Glutamatergic neuron (in vitro differentiated cells): Measurements from ENCODE around the gene CACHD1. TPM values are rescaled to one million over a fixed set of nuclear protein-coding genes. Genes with fewer than 3 reads are reported as not detected.

Source experiments
- DNase-seq: peaks from one replicate; pipeline ENCODE4 v3.0.0; 2022
- H3K27ac Mint-ChIP-seq: one replicate; pipeline ENCODE4 v1.8.0; 2020; ENCODE audit warnings: mild to moderate bottlenecking, mixed read lengths, inconsistent platforms; ENCODE audit not compliant: unreplicated experiment
- H3K27me3 Mint-ChIP-seq: one replicate; pipeline ENCODE4 v1.8.0; 2020; ENCODE audit warnings: mild to moderate bottlenecking, moderate library complexity, mixed read lengths, inconsistent platforms; ENCODE audit not compliant: unreplicated experiment
- H3K36me3 Mint-ChIP-seq: one replicate; pipeline ENCODE4 v1.8.0; 2020; ENCODE audit warnings: mild to moderate bottlenecking, mixed read lengths, inconsistent platforms; ENCODE audit not compliant: unreplicated experiment
- H3K4me1 Mint-ChIP-seq: one replicate; pipeline ENCODE4 v1.8.0; 2020; ENCODE audit warnings: mild to moderate bottlenecking, low read depth, mixed read lengths, inconsistent platforms; ENCODE audit not compliant: unreplicated experiment
- H3K4me3 Mint-ChIP-seq: one replicate; pipeline ENCODE4 v1.8.0; 2020; ENCODE audit warnings: mild to moderate bottlenecking, mixed read lengths, inconsistent platforms; ENCODE audit not compliant: unreplicated experiment
- H3K9me3 Mint-ChIP-seq: one replicate; pipeline ENCODE4 v1.8.0; 2020; ENCODE audit warnings: mild to moderate bottlenecking, moderate library complexity, mixed read lengths, inconsistent platforms; ENCODE audit not compliant: unreplicated experiment
- CTCF ChIP-seq: fragments of 200-600 bp; sonication (generic); IDR thresholded peaks from one replicate; pipeline ENCODE4 v1.5.0; 2021; ENCODE audit not compliant: partially characterized antibody, unreplicated experiment
- total RNA-seq: library from RNA; stranded (reverse); fragmentation: NEBNext Ultra II Directional; extraction: Animal tissue kit (Norgen Biotek cat#: 25700); gene quantifications from one replicate; pipeline ENCODE4 v1.2.1, GENCODE V29; 2021; ENCODE audit not compliant: unreplicated experiment

The CACHD1 gene
- total RNA-seq, 1 donor from 2014 or later: 9.4 TPM

GRCh38 chr1:64513545-64513944 is 43.6 kb downstream of the CACHD1 start:
- Mint-ChIP-seq H3K27ac (no peak overlapping the region), H3K27me3 (no peaks in the 10 kb centered on the region), H3K4me3 (no peak overlapping the region), H3K4me1 (peaks cover 23% of the 10 kb centered on the region), H3K36me3 (no peaks in the 10 kb centered on the region), H3K9me3 (no peaks in the 10 kb centered on the region)
- no peak for TF ChIP-seq CTCF
- DNase-seq: no peak

- no peaks in the 10 kb centered on the region for H3K36me3 Mint-ChIP-seq
- no peaks in the 10 kb centered on the region for H3K9me3 Mint-ChIP-seq
- no peaks in the 10 kb centered on the region for H3K27me3 Mint-ChIP-seq
- DNase-seq: no peak
- no peak for TF ChIP-seq CTCF
- H3K4me1 Mint-ChIP-seq: peaks cover 23% of the 10 kb centered on the region
- H3K4me3 Mint-ChIP-seq: no peak overlapping the region
- no peak overlapping the region for H3K27ac Mint-ChIP-seq
These were observed 44.4 kb downstream of the CACHD1 start for GRCh38 chr1:64514197-64514765.

- Mint-ChIP-seq H3K4me3 (no peak overlapping the region), H3K36me3 (no peaks in the 10 kb centered on the region), H3K27ac (no peak overlapping the region), H3K27me3 (no peaks in the 10 kb centered on the region), H3K9me3 (no peaks in the 10 kb centered on the region), H3K4me1 (peaks cover 21% of the 10 kb centered on the region)
- DNase-seq: no peak
- no peak for TF ChIP-seq CTCF
These were observed 45.5 kb downstream of the CACHD1 start for GRCh38 chr1:64515427-64515826.

- no peaks in the 10 kb centered on the region for H3K36me3 Mint-ChIP-seq
- H3K4me1 Mint-ChIP-seq: peaks cover 21% of the 10 kb centered on the region
- H3K27ac Mint-ChIP-seq: no peak overlapping the region
- DNase-seq: no peak
- no peaks in the 10 kb centered on the region for H3K27me3 Mint-ChIP-seq
- TF ChIP-seq CTCF: no peak
- H3K4me3 Mint-ChIP-seq: no peak overlapping the region
- no peaks in the 10 kb centered on the region for H3K9me3 Mint-ChIP-seq
These were observed 46.4 kb downstream of the CACHD1 start for GRCh38 chr1:64516301-64516700.

GRCh38 chr1:64516803-64517568 is 47.1 kb downstream of the CACHD1 start:
- Mint-ChIP-seq H3K4me3 (no peak overlapping the region), H3K27ac (no peak overlapping the region), H3K4me1 (peaks cover 21% of the 10 kb centered on the region), H3K36me3 (no peaks in the 10 kb centered on the region), H3K9me3 (no peaks in the 10 kb centered on the region), H3K27me3 (no peaks in the 10 kb centered on the region)
- TF ChIP-seq CTCF: no peak
- no peak for DNase-seq
